Upper lobe of right lung (tissue), 1 donor: ENCODE data around the gene PDHX. TPM values are rescaled to one million over a fixed set of nuclear protein-coding genes. Genes with fewer than 3 reads are reported as not detected.

Experiments used
- ATAC-seq: fragments of 200-7000 bp; cut with Tn5 transposase; one replicate; pipeline ENCODE4 v1.9.1; 2020; ENCODE audit warnings: mild to moderate bottlenecking, moderate library complexity
- DNase-seq: peaks from one replicate; pipeline ENCODE4 v3.0.0-alpha.2; 2020
- H3K27ac ChIP-seq: fragments of 200-600 bp; one replicate; pipeline ENCODE4 v1.8.0; 2022
- H3K27me3 ChIP-seq: fragments of 200-600 bp; one replicate; pipeline ENCODE4 v1.8.0; 2022; ENCODE audit warnings: mild to moderate bottlenecking
- H3K36me3 ChIP-seq: fragments of 200-600 bp; one replicate; pipeline ENCODE4 v1.8.0; 2022
- H3K4me1 ChIP-seq: fragments of 200-600 bp; one replicate; pipeline ENCODE4 v1.8.0; 2022
- H3K4me3 ChIP-seq: fragments of 200-600 bp; one replicate; pipeline ENCODE4 v1.8.0; 2022; ENCODE audit warnings: mild to moderate bottlenecking
- H3K9me3 ChIP-seq: fragments of 200-600 bp; one replicate; pipeline ENCODE4 v1.8.0; 2022
- intact Hi-C: fragments of 100-400 bp; cut with DNase I; formaldehyde crosslinking; loops from one replicate; pipeline ENCODE4 v1.11.0; 2022
- long read RNA-seq: library from polyadenylated mRNA; unstranded; transcript quantifications from one replicate; pipeline ENCODE4 v2.0.0, GENCODE V29; 2021
- total RNA-seq: library from RNA; stranded (reverse); fragmentation: NEBNext Ultra II Directional; extraction: Animal tissue kit (Norgen Biotek cat#: 25700); gene quantifications from one replicate; pipeline ENCODE4 v1.2.1, GENCODE V29; 2021
- TF ChIP-seq, protein P1 (sequence below): fragments of 200-600 bp; IDR thresholded peaks from one replicate; pipeline ENCODE4 v1.8.0; 2022; ENCODE audit warnings: antibody characterized with exemption
- donor health status: DM: no; HTN: yes; CAD: no; lungs with severe emphysema.

PDHX gene
- total RNA-seq = 40.8 TPM
- long read RNA-seq, transcript PDHX-201 (11 exons, 2,389 nt) = major isoform, 30 of 52 reads
- long read RNA-seq, partial matches to known transcripts = 8 of 52 reads
- long read RNA-seq, other reads (novel, unspliced or antisense) = 13 of 52 reads

DNA sequence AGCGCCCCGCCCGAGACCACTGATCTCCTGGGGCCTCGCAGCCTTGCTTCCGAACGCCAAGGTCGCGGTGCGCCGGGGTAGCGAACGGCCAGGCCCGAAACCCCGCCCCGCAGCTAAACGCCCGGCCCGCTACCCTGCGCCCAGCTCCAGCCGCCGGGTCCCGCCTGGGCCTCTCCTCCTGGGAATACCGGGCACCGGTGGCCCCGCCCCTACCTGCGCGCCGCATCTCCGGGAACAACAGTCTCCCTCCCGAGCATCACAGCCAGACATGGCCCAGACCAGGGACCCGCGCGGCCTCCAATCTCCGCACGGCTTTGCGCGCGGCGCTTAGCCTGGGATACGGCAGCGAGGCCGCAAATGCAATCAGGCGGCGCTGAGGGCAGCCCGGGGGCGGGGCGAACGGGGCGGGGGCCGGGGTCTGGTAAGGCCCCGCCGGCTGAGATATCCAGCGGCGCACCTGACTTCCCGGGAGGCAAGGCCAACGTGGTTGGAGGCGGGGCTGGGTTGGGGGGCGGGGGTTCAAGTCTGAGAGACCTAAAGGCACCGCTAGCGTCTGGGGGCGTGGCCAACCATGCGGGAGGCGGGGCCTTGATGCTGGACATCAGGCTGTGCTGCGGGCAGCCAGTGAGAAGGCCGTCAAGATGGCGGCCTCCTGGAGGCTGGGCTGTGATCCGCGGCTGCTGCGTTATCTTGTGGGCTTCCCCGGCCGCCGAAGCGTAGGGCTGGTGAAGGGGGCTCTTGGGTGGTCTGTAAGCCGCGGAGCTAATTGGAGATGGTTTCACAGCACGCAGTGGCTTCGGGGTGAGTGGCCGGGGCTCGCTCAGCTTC, at the start of gene PDHX, which contains the start of gene APIP:
Gene PDHX, plus strand, starts transcription at position 604 of the 828 bp plus-strand sequence. Its CDS starts 38 bp downstream, at position 642.
Gene APIP, minus strand, starts transcription at position 365 of the 828 bp plus-strand sequence. Its CDS starts 95 bp downstream, at position 270.
- Histone ChIP-seq H3K36me3 (peaks cover 5% of the 10 kb centered on the region), H3K27ac (peak within 1 kb of the TSS; percentile 92), H3K4me3 (peak within 1 kb of the TSS; percentile 78), H3K4me1 (peaks cover 30% of the 10 kb centered on the region), H3K27me3 (no peaks in the 10 kb centered on the region), H3K9me3 (no peaks in the 10 kb centered on the region)
- peak; percentile 96 for ATAC-seq
- TF ChIP-seq, protein P1, sequence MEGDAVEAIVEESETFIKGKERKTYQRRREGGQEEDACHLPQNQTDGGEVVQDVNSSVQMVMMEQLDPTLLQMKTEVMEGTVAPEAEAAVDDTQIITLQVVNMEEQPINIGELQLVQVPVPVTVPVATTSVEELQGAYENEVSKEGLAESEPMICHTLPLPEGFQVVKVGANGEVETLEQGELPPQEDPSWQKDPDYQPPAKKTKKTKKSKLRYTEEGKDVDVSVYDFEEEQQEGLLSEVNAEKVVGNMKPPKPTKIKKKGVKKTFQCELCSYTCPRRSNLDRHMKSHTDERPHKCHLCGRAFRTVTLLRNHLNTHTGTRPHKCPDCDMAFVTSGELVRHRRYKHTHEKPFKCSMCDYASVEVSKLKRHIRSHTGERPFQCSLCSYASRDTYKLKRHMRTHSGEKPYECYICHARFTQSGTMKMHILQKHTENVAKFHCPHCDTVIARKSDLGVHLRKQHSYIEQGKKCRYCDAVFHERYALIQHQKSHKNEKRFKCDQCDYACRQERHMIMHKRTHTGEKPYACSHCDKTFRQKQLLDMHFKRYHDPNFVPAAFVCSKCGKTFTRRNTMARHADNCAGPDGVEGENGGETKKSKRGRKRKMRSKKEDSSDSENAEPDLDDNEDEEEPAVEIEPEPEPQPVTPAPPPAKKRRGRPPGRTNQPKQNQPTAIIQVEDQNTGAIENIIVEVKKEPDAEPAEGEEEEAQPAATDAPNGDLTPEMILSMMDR = no peak
- DNase-seq = peak; percentile 100
- intact Hi-C loops = no loop called here

DNA sequence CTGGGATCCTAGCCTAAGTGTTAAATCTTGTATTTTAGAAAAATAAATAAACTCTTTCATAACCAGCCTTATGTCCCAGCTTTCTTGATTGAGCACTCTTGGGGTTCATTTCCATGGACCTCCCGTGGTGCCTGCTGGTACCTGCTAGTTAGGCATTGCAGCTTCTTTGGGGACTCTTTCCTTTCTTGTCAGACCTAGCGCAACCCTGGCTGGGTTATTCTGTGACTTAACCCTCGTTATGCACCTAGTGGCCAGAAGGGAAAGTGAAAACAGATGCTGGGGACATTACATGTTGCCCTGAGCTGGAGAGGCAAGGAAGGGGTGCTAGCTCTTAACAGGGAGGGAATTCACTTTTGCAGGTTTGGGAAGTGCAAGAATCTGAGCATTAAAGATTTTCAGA, 47.0 kb upstream of the PDHX start:
- TF ChIP-seq, protein P1 = no peak
- no peaks in the 10 kb centered on the region for H3K36me3 ChIP-seq
- intact Hi-C loops = no loop called here
- H3K4me3 ChIP-seq = no peak overlapping the region
- H3K4me1 ChIP-seq = no peaks in the 10 kb centered on the region
- H3K27me3 ChIP-seq = no peaks in the 10 kb centered on the region
- DNase-seq (no peak), ATAC-seq (no peak)
- H3K9me3 ChIP-seq = no peaks in the 10 kb centered on the region
- no peak overlapping the region for H3K27ac ChIP-seq

DNA sequence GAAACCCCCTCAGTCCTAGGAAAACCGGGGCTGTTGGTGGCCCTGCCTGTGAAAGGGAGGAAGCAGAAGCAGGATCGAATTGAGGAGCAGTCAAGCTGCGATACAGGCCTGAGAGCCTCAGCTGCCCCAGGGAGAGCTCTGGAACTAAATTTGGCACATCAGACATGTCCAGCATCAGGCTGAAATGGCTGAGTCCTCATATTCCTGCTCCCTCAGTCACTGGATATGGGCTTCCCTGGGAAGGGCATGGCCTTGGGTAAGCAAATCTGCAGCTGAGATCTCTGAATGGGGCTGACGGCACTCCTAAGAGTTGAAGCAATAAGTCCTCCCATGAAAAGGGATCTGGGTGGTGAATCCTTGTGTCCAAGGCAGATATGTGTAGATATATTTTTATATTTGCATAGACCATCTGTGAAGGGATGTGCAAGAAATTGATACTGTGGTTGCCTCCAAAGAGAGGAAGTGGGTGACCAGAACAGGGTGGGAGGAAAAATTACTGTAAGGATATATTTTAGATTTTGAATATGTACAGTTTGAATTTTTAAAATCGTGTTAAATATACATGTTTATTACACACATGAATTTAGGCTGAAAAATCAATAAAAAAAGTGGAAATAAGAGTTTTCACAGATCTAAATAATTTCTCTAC, 45.7 kb upstream of the PDHX start:
- DNase-seq = no peak
- TF ChIP-seq, protein P1 = no peak
- Histone ChIP-seq H3K27ac (no peak overlapping the region), H3K4me1 (no peaks in the 10 kb centered on the region), H3K9me3 (no peaks in the 10 kb centered on the region), H3K4me3 (no peak overlapping the region), H3K27me3 (no peaks in the 10 kb centered on the region), H3K36me3 (no peaks in the 10 kb centered on the region)
- ATAC-seq = no peak
- intact Hi-C loops = no loop called here

DNA sequence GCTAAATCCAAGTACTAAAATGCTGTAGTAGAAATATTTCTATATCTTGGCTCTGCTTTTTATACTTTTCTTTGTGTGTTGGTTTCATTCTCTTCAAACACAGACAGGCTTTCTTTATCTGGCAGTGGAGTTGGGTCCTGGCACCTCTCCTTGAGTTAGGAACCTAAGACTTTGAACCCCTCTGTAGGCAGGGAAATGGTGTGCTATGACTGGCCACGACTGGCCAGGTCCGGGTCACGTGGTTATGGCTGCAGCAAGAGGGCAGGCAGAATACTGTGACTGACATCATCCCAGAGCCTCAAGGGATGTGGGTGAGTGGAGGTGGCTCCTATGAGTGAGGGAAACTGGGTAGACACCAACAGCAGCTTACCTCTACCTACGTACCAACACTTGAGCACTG, 42.2 kb upstream of the PDHX start:
- Histone ChIP-seq H3K4me3 (no peak overlapping the region), H3K9me3 (no peaks in the 10 kb centered on the region), H3K27me3 (no peaks in the 10 kb centered on the region), H3K36me3 (no peaks in the 10 kb centered on the region), H3K4me1 (no peaks in the 10 kb centered on the region), H3K27ac (no peak overlapping the region)
- no peak for ATAC-seq
- DNase-seq = no peak
- TF ChIP-seq, protein P1 = no peak
- intact Hi-C loops = no loop called here

DNA sequence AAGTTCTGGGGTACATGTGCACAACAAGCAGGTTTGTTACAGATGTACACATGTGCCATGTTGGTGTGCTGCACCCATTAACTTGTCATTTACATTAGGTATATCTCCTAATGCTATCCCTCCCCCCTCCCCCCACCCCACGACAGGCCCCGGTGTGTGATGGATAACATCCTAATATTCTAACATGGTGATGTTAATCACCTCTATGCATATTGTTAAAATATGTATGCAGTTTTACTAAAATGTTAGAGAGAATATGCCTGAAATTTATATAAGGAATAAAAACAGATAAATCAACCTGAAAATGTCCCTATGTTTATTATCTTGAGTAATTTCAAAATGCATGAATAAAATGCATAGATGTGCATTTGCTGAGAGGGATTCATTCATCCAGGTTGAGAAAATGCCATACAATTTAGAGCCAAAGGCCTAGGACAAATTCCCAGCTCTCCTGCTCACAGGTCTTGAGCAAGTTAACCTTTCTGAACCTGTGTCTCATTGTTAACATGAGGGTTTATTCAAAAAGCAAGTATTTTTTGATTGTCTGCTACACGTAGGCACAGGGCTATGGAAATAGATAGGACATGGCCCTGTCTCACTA, 38.9 kb upstream of the PDHX start:
- DNase-seq (no peak), ATAC-seq (no peak)
- intact Hi-C loops = no loop called here
- no peak overlapping the region for H3K4me3 ChIP-seq
- H3K27me3 ChIP-seq = no peaks in the 10 kb centered on the region
- no peak overlapping the region for H3K27ac ChIP-seq
- TF ChIP-seq, protein P1 = no peak
- no peaks in the 10 kb centered on the region for H3K4me1 ChIP-seq
- no peaks in the 10 kb centered on the region for H3K36me3 ChIP-seq
- no peaks in the 10 kb centered on the region for H3K9me3 ChIP-seq
